CD4-positive, alpha-beta T cell treated with Interferon gamma for 1 hour (primary cell): ENCODE measurements around the gene PKNOX2.

ENCODE experiments used
- DNase-seq: peaks from one replicate; pipeline ENCODE4 v3.0.0-alpha.2; 2020

Gene PKNOX2

GRCh38 chr11:125343718-125344131 lies 179.2 kb downstream of the PKNOX2 start:
- DNase-seq, result no peak

GRCh38 chr11:125344846-125345420 lies 180.4 kb downstream of the PKNOX2 start:
- no peak for DNase-seq

- no peak for DNase-seq
Observed at GRCh38 chr11:125345421-125346178, 181.0 kb downstream of the PKNOX2 start.

- no peak for DNase-seq
Observed at GRCh38 chr11:125346179-125346530, 181.6 kb downstream of the PKNOX2 start.

- DNase-seq, result no peak
Observed at GRCh38 chr11:125346565-125347260, 182.2 kb downstream of the PKNOX2 start.

- no peak for DNase-seq
Observed at GRCh38 chr11:125347261-125347585, 182.7 kb downstream of the PKNOX2 start.

GRCh38 chr11:125348141-125348651 lies 183.6 kb downstream of the PKNOX2 start:
- DNase-seq, result no peak

GRCh38 chr11:125348674-125349309 lies 184.2 kb downstream of the PKNOX2 start:
- no peak for DNase-seq

GRCh38 chr11:125350206-125351032 lies 185.9 kb downstream of the PKNOX2 start:
- DNase-seq, result no peak

GRCh38 chr11:125351033-125351867 lies 186.7 kb downstream of the PKNOX2 start:
- no peak for DNase-seq

- no peak for DNase-seq
Observed at GRCh38 chr11:125351868-125352250, 187.3 kb downstream of the PKNOX2 start.

GRCh38 chr11:125356797-125357196 lies 192.2 kb downstream of the PKNOX2 start:
- no peak for DNase-seq

- DNase-seq, result no peak
Observed at GRCh38 chr11:125357551-125357950, 193.0 kb downstream of the PKNOX2 start.

GRCh38 chr11:125358254-125358840 lies 193.8 kb downstream of the PKNOX2 start:
- DNase-seq, result no peak

- DNase-seq, result no peak
Observed at GRCh38 chr11:125359130-125359529, 194.6 kb downstream of the PKNOX2 start.

GRCh38 chr11:125360066-125360465 lies 195.5 kb downstream of the PKNOX2 start:
- no peak for DNase-seq

GRCh38 chr11:125364121-125364826 lies 199.7 kb downstream of the PKNOX2 start:
- no peak for DNase-seq

- DNase-seq, result no peak
Observed at GRCh38 chr11:125365196-125365931, 200.8 kb downstream of the PKNOX2 start.

GRCh38 chr11:125367710-125368109 lies 203.2 kb downstream of the PKNOX2 start:
- DNase-seq, result no peak

GRCh38 chr11:125368757-125369156 lies 204.2 kb downstream of the PKNOX2 start:
- no peak for DNase-seq
